Fibroblast of skin of left biceps (primary cell): ENCODE results near the gene PLEKHO2.

Source experiments
- DNase-seq, 2 experiments: peaks; one replicate each; pipeline ENCODE4 v3.0.0-alpha.2; 2013; ENCODE audit warnings: low read depth in 2 of 2

PLEKHO2 gene

DNA sequence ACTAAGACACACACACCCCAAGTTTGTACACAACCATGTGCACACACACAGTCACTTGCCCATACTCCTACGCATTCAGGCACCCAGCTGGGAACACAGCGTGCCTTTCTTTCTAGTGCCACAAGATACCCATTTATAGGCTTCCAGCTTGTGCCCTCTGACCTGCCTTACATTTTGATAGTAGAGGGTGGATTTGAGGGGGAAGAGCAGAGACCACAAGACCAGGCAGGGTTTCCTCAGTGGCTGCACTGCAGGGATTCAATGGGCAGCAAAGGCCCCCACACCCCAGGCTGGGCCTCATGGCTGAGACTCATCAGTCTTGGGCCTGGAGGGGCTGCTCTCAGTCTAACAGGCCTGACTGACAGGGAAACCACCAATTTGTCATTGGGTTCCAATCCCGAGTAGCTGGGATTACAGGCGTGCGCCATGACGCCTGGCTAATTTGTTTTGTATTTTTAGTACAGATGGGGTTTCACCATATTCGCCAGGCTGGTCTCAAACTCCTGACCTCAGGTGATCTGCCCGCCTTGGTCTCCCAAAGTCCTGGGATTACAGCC, 51.2 kb downstream of the PLEKHO2 start:
- DNase-seq = no peak

DNA sequence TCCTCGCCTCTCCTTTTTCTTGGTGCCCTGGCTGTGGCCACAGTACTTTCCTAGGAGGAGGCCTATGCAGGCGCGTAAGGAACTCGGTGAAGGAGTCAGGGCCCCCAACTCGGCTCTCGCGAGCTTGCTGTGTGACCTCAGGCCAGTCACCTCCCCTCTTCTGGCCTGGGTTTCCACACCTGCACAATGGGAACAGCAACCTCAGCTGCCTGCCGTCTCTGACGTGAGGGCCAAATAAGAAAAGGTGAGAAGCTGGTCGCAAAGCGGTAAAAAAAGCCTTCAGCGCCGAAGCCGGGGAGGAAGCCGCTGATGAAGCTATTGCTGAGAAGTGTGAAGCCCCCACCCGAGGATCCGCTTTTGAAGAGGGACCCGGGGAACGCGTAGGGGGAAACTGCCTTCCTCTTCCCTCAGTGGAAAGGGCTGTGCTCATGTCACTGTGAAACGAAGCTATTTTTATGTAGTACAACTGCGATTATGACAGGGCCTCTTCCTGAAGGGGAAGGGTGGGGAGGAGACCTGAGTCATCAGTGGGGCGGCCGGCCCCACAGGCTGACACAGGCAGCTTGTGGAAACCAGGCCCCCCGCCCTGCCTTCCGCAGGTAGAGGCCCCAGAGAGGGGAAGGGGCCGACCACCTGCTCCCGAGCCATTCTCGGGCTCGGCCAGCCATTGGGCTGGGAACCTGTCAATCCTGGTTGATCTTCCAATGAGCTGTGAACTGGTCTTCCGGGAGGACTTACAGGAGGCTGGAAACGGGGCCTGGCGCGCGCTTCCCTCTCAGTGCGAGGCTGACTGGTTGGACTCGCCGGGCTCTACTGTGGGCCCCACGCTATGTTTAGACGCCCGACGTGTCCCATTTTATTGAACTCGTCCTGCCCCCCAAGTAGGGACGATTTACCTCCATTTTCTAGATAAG, 52.0 kb downstream of the PLEKHO2 start:
- peak; percentile 93 to 96 for DNase-seq

DNA sequence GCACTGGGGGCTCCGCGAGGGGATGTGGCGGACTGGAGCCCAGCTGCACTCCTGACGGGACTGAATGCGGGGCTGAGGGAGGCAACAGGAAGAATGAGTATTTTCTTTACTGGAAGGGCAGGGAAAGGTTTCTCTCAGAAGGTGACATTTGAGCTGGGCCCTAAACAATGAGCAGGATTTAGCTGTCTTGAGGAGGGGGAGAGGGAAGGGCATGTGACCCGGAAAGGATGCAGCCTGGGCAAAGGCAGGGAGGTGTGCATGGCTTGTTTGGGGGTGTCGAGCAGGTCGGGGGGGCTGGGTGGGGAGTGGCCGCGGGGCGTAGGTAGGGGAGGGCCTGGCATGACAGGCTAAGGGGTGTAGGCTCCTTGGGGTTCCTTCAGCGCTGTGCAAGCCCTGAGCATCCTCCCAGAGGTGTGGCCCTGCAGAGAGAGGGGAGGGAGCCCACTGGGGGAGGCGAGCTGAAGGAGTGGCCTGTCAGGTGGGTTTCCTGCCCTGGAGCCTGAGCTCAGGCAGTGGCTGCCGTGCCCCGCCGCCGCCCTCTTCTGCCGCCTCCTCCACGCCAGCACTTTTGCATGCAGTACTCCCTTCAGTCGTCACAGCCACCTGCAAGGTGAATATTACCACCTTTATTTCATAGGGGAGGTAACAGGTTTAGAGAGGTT, 52.8 kb downstream of the PLEKHO2 start:
- no peak for DNase-seq

DNA sequence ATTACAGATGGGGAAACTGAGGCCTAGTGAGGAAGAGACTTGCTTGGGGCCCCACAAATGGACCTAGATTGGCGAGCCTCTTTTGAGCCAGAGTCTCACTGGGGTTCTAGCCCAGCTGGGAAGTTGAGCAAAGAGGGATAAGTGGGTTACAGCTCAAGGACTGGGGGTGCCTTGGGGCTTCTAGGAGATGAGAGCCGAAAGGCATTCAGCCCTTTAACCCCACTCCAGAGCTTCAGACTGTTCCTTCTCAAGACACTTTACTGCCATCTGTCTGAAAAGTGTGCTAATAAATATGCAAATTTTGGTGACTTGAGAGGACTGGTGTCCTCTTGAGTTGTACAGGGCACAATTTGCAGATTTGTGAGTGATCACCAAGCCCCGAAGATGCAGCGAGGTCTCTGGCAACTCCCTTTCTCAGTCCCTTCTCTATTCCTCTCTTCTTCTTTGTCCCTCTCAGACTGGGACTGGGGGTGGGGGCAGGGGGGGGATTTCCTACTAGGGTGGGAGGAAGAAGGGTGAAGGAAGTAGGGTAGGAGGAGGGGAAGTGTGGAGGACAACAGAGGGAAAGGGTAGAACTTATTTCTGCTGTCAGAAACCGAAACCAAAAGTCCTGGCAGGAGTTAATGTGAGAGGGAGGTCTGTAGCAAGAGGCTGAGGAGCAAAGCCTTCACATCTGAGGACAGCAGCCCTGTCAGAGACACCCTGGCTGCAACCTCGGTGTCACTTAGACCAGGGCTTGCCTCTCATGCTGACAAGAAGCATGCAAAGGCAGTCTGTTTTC, 53.8 kb downstream of the PLEKHO2 start:
- DNase-seq = no peak

DNA sequence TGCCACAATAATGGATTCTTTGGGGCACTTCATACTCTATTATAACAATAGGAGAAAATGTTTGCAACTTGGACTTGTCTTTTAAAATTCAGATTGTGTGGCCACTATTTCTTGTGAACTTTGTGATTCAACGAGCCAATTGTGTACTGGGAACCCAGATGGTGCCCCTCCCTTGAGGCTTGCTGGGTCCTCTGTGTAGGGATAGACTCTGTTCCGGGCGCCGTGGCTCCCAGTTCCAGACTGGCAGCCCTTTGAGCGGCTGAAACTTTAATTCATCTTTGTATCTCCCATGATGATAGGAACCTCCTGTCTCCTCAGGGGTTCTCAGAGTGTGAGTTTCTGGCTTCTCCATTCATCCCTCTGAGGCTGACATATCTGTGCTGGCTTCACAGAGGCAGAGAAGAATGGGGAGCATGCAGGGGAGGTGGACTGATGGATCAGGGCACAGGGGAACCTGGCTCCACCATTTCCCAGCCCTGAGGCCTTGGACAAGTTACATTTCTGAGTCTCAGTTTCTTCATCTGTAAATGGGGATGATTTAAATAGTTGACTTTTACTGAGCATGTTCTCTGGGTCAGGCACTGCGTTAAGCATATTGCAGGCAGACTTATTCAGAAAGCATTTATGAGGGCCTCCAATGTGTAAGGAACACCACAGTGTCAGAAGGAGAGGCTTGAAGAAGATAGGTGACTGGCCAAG, 54.8 kb downstream of the PLEKHO2 start:
- DNase-seq = no peak

DNA sequence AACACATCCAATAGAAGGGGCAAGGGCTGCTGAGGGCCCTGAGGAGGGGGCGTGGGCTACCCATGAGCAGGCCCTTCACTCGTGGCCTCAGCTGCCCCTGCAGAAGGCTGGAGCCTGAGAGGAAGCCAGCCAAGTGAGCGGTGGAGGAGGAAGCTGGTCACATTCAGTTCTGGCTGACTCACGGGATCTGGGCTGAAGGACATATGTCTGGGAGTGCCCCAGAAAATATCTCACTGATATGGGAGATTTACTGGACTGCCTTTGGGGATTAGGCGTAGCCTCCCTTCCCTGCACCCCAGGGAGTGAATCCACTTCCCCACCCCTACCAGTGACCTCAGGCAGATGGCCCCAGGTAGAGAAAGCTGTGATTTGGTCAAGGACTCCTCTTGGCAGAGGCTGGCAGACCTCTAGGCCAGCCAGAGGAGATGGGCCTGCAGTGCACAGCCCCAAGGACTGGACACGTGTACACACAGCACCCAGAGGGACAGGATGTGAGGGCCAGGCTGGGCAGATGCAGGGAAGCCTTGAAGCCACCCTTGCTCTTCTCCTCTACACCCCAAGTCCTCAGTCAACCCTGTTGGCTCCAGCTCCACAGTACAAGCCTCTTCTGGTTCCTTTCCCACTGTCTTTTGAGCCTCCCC, 55.8 kb downstream of the PLEKHO2 start:
- no peak for DNase-seq

DNA sequence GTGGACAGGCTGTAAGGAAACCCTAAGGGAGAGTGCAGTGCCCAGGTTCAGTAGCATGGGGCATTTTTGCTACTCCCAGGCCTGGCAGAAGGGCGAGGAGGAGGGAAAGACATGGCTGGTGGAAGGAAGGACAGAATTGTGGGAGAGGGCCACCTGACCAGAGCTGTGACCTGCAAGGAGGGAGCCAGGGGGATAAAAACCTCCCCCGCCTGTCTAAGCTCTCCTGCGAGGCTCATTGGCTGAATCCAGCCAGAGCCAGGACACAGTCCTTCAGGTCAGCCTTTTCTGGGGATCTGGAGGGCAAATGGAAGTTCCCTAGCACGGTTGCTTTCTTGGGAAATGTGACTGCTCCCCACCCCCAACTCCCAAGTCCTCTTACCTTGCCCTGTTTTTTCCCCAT, 56.7 kb downstream of the PLEKHO2 start:
- DNase-seq = no peak

DNA sequence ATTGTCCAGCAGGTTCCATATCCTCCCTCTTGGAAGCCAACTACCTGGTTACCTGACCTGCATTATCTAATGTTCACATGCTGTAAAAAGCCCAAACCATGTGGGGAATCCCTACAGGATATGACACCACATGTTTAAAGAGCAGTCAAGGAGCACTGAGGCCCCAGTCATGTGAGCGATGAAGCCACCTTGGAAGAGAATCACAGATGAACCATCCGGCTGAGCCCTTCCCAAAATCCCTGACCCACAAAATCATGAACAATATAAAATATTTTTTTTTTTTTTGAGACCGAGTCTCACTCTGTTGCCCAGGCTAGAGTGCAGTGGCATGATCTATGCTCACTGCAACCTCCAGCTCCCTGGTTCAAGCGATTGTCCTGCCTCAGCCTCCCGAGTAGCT, 59.4 kb downstream of the PLEKHO2 start:
- DNase-seq = no peak

DNA sequence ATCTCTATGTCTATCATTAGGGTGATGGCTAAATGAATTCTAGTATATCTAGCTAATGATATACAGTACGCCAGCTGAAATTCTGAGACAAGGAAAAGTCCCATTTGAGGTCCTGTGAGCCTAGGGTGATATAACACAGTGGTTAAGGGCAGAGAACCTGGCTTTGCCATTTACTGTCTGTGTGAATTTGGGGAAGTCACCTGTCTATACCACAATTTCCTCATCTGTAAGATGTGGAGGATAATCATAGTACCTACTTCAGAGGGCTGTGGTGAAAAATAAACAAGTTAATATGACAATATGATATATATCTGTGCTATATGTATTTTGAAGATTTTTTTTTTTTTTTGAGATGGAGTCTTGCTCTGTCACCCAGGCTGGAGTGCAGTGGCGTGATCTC, 60.2 kb downstream of the PLEKHO2 start:
- no peak for DNase-seq

DNA sequence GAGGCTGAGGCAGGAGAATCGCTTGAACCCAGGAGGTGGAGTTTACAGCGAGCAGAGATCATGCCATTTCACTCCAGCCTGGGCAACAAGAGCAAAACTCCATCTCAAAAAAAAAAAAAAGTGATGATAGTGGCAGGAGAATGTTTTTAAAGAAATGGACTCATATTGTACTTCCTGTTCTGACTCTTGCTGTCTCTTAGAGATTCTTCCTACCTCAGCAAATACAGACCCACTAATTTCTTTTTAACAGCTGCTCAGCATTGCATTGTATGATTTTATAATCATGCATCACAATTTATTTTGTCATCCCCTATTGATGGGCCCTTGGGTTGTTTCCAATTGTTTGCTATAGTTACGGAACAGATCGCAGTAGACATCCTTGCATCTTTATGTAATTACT, 61.1 kb downstream of the PLEKHO2 start:
- DNase-seq = peak in 1 of 2 experiments; percentile 23

DNA sequence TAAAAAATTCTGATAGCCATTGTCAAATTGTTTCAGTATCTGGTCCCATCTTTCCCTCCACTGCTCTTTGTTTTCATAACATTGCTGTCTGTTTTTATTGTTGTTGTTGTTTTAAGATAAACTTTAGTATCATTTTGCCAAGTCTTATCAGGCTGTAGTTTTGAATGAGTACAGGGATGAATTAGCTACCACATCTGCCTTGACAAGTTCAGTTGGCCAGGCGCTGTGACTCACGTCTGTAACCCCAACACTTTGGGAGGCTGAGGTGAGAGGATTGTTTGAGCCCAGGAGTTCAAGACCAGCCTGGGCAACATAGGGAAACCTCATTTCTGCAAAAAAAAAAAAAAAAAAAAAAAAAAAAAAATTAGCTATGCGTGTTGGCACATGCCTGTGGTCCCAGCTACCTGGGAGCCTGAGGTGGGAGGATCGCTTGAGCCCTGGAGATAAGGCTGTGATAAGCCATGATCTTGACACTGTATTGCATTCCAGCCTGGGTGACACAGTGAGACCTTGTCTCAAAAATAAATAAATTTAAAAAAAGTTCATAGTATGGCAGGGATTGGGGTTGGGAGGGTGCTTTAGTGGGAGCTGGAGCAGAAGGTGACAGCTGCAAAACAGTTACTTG, 61.7 kb downstream of the PLEKHO2 start:
- no peak for DNase-seq

DNA sequence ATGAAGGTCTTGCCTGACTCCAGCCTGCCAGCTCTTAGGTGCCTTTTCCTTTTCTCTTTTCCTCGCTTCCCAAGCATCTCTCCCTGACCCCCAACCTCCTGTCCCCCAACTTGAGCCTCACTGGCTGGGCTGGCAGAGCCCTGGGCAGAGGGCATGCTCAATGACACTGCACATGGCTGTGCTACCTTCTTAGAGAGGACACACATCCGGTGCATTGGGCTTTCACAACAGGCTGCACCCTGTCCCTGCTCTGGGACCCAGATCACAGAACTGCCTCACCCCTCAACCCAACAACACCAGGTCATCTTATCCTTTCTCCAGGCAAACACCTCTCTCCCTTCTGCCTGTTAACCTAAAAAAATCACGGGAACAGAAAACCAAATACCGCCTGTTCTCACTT, 62.5 kb downstream of the PLEKHO2 start:
- no peak for DNase-seq

DNA sequence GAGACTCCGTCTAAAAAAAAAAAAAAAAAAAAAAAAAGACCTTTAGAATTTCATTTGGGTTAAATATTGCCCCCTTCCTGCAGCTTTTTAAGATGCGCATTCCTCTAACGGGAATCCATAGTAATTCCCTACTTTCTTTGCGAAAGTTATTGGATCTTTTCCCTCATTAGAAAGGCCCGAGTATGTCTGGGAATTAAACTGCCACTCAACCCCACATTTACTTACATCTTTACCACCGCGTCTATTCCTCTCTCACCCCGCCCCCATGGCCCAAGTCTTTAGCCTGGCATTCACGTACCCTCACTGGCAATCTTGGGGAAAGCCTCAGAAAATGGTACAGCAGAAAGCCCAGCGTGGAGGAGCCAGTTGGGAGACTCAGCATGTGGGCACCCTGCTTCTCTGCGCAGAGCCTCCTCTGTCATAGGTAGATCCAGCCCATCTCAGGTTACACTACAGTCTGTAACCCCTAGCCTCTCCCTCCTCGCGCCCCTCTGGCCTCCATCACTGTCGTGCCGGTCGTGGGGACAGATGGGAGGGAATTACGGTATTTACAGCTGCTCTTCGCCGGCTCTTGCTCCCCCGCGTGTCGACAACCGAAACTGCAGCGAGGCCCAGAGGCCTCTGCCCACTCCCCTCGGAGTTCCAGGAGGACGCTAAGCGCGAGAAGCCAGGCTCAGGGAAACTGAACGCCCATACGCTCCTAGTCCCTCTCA, 63.6 kb downstream of the PLEKHO2 start:
- peak in 1 of 2 experiments; percentile 17 for DNase-seq

DNA sequence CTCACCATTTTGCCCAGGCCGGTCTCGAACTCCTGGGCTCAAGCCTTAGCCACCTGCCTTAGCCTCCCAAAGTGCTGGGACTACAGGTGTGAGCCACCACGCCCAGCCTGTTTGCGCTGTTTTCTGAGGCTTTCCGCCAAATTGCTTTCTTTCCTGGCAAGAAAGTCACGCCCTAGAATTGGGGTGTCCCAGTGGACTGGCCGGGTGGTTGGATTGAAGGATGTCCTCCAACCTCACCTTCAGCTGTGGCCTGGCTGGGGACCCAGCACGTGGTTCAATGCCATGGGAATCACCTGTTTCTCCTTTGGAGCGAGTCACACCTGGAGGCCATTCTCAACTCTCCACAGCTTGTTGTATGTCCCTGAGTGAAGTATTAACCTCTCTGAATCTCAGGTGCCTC, 64.2 kb downstream of the PLEKHO2 start:
- DNase-seq = no peak

DNA sequence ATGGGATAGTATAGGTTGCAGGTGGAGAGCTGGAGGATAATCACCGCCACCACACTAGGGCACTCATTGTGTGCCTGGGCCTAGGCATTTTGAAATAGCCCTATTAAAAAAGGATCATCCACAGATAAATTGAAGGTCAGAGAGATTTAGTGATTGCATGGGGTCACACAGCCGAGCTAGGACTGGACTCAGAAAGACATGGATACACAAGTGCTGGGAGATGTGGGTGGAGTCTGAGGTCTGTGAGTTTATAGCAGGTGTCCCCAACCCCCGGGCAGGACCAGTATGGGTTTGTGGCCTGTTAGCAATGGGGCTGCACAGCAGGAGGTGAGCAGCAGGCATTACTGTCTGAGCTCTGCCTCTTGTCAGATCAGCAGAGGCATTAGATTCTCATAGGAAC, 64.7 kb downstream of the PLEKHO2 start:
- DNase-seq = no peak

DNA sequence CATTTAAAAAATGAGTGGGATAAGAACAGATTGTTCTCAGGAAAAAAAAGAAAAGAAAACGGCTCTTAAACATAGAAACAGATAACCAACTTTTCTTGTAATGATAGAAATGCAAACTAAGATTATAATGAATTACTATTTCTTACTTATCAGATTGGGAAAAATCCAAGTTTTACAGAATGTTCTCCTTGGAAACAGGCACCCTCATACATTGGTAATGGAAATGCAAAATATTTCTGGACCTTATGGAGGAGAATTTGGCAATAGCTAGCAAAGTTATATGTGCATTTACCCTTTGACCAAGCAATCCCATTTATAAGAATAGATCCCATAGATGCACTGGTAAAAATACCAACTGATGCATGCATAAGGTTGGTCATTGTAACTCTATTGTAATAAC, 66.3 kb downstream of the PLEKHO2 start:
- no peak for DNase-seq

DNA sequence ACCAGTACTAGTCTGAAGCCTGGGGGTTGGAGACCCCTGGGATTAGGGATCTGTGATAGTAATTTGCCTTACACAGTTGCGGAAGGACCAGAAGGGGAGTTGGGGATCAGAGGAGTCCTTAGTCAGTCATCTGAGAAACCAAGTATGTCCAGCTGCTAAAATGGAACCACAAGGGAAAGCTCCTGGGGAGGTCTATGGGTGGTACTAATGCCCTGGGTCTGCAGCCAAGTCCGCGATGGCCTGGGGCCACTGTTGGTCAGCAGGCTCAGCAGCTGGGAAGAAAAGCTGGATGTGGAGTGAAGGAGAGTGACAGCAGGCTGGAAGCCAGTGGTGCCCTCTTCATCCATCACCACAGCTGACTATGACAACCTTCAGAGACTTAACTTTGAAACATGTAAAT, 67.8 kb downstream of the PLEKHO2 start:
- no peak for DNase-seq

DNA sequence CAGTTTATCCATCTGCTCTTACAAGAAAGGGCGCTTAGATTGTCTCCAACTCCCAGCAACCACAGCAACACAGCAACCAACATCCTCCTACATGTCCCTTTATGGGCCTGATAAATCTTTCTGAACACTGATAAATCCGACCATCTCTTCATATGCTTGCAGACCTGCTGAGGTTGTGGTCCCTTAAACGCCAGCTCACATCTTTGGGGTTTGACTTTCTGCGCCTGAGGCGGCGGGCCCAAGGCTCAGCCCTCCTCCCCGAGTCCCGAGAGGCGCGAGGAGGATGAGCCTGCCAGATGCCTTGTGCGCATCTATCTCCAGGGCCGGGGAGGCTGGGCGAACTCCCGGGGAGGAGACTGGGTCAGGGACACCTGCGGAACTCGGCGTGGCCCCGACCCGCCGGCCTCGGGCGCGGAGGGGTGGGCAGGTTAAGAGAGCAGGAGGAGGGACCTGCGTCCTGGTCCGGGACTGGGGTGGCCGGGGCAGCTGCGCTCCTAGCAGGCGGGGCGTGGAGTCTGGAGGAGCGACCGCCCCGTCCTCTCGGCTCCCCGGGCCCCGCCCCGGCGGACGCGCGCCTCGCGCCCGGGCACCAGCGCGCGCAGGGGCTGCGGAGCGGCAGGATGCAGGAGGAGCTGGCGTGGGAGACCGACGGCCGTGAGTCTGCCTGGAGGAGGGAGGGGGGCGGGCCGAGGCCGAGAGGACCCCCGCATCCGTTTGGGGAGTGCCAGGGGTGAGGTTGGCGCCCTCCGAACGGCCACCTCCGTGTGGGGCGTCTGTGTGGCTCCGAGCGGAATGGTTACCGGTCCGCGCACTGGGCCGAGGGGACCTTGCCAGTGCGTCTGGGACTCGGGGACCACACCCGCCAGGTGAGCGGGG, 69.8 kb downstream of the PLEKHO2 start, which contains the start of gene ANKDD1A:
TSS of gene ANKDD1A (plus strand) at position 592 of the 876 bp plus-strand sequence. CDS start at position 621, 29 bp downstream.
- DNase-seq = no peak
